ENCODE results near the gene PTBP3. TPM values are rescaled to one million over a fixed set of nuclear protein-coding genes. Genes with fewer than 3 reads are reported as not detected.
A peak's percentile ranks its signal among the peaks of the same experiment; 100 is the strongest.

PTBP3 gene
- total RNA-seq, 1 experiment from 2014 or later, result 172 TPM

DNA sequence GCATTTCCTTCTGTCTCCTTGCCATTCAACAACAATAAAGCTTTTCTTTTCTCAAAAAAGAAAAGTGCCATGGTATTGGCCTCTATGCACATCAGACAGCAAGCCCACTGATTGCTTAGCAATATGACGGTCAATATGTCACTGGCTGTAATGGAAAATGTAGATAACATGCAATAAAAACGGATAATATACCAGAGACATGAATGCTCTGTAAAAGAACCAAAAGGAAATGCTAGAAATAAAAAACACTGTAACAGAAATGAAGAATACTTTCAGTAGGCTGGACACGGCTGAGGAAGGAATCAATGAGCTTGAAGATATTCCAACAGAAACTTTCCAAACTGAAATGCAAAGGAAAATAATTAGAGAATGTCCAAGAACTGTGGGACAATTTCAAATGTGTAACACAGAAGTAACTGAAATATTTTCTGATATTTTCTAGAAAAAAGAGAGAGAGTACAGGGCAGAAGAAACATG is 10.0 kb downstream of the PTBP3 start:
- Mint-ChIP-seq H3K4me1 (ENCODE audit: low read depth, unreplicated experiment) (peaks cover 42% of the 10 kb centered on the region), H3K27me3 (ENCODE audit: insufficient read depth, unreplicated experiment) (no peaks in the 10 kb centered on the region)

DNA sequence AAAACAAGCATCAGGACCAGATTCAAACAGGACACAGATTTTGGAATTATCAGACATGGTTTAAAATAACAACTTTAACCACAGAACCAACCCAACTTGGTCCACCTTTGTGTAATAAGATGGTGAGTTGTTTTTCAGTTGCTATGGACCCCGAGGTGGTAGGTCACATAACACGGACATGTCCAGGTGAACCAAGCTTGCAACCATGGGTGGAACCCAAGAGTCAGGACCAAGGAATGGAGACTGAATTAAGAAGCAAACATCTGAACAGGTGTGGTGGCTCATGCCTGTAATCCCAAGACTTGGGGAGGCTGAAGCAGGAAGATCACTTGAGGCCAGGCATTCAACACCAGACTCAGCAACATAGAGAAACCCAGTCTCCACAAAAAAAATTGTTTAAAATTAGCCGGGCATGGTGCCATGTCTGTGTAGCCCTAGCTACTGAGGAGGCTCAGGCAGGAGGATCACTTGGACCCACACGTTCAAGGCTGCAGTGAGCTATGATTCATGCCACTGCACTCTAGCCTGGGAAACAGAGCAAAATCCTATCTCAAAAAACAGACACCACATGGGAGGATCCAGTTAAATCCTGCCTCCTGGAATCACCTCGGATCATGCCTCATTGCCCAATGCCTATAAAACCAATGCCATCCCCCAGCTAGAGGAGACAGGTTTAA is 10.6 kb downstream of the PTBP3 start:
- ChIA-PET POLR2A (no interaction called here), CTCF (no interaction called here)
- intact Hi-C loops (cut with micrococcal nuclease; ENCODE audit: unreplicated experiment), result no loop called here
- no peak for DNase-seq
- no peak overlapping the region for H3K4me3 ChIP-seq (ENCODE audit: low read depth, low read length)
- Mint-ChIP-seq H3K4me3 (ENCODE audit: unreplicated experiment) (no peak overlapping the region), H3K36me3 (ENCODE audit: insufficient read depth, unreplicated experiment) (peaks cover 25% of the 10 kb centered on the region), H3K27ac (ENCODE audit: unreplicated experiment) (no peak overlapping the region), H3K9me3 (ENCODE audit: unreplicated experiment) (no peaks in the 10 kb centered on the region), H3K4me1 (ENCODE audit: low read depth, unreplicated experiment) (peaks cover 40% of the 10 kb centered on the region), H3K27me3 (ENCODE audit: insufficient read depth, unreplicated experiment) (no peaks in the 10 kb centered on the region)
- H3K27me3 ChIP-seq (replicated peaks; ENCODE audit: control insufficient read depth, insufficient read depth, low read length), result no peaks in the 10 kb centered on the region
- no peaks in the 10 kb centered on the region for H3K9me3 ChIP-seq
- peaks cover 18% of the 10 kb centered on the region for H3K4me1 ChIP-seq
- TF ChIP-seq, protein P1, sequence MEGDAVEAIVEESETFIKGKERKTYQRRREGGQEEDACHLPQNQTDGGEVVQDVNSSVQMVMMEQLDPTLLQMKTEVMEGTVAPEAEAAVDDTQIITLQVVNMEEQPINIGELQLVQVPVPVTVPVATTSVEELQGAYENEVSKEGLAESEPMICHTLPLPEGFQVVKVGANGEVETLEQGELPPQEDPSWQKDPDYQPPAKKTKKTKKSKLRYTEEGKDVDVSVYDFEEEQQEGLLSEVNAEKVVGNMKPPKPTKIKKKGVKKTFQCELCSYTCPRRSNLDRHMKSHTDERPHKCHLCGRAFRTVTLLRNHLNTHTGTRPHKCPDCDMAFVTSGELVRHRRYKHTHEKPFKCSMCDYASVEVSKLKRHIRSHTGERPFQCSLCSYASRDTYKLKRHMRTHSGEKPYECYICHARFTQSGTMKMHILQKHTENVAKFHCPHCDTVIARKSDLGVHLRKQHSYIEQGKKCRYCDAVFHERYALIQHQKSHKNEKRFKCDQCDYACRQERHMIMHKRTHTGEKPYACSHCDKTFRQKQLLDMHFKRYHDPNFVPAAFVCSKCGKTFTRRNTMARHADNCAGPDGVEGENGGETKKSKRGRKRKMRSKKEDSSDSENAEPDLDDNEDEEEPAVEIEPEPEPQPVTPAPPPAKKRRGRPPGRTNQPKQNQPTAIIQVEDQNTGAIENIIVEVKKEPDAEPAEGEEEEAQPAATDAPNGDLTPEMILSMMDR (IDR thresholded peaks at IDR 0.05; ENCODE audit: insufficient read depth in 1 of 2, low read depth in 1 of 2, low read length in 1 of 2, severe bottlenecking in 1 of 2, unreplicated experiment in 1 of 2), result no peak
- no peaks in the 10 kb centered on the region for H3K36me3 ChIP-seq (ENCODE audit: control insufficient read depth, insufficient read depth, low read length)
- BruUV-seq (replicated peaks), result no TSS peak

More for the DNA sequence above, 10.0 kb downstream of the PTBP3 start:
- ChIA-PET CTCF (no interaction called here), POLR2A (no interaction called here)
- Histone ChIP-seq H3K4me3 (ENCODE audit: low read depth, low read length) (no peak overlapping the region), H3K27me3 (replicated peaks; ENCODE audit: control insufficient read depth, insufficient read depth, low read length) (no peaks in the 10 kb centered on the region), H3K36me3 (ENCODE audit: control insufficient read depth, insufficient read depth, low read length) (no peaks in the 10 kb centered on the region), H3K9me3 (no peaks in the 10 kb centered on the region), H3K4me1 (peaks cover 21% of the 10 kb centered on the region)
- H3K9me3 Mint-ChIP-seq (ENCODE audit: unreplicated experiment), result no peaks in the 10 kb centered on the region
- H3K4me3 Mint-ChIP-seq (ENCODE audit: unreplicated experiment), result no peak overlapping the region
- intact Hi-C loops (cut with micrococcal nuclease; ENCODE audit: unreplicated experiment), result no loop called here
- H3K27ac Mint-ChIP-seq (ENCODE audit: unreplicated experiment), result no peak overlapping the region
- no TSS peak for BruUV-seq (replicated peaks)
- TF ChIP-seq, protein P1 (IDR thresholded peaks at IDR 0.05; ENCODE audit: insufficient read depth in 1 of 2, low read depth in 1 of 2, low read length in 1 of 2, severe bottlenecking in 1 of 2, unreplicated experiment in 1 of 2), result no peak
- no peak for DNase-seq
- peaks cover 22% of the 10 kb centered on the region for H3K36me3 Mint-ChIP-seq (ENCODE audit: insufficient read depth, unreplicated experiment)

DNA sequence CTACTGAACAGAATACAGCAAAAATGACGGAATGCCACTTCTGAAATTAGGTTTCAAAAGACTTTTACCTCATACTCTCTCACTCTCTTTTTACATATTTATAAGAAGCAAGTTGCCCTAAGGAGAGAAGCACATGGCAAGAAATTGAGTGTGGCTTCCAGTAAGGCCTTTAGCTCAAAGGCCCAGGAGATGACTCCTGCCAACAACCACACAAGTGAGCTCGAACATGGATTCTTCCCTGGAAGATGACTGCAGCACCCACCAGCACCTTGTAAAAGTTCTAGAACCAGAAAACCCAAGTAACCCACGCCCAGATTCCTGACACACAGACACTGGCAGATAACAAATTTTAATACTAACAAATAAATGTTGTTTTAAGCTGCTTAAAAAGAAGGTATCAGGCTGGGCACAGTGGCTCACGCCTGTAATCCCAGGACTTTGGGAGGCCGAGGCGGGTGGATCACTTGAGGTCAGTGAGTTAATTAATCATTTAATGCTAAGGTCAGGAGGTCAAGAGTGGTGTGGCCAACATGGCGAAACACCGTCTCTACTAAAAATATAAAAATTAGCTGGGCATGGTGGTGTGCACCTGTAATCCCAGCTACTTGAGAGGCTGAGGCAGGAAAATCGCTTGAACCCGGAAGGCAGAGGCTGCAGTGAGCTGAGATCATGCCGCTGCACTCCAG is 17.0 kb downstream of the PTBP3 start:
- Histone ChIP-seq H3K4me1 (peaks cover 34% of the 10 kb centered on the region), H3K4me3 (ENCODE audit: low read depth, low read length) (no peak overlapping the region), H3K27me3 (replicated peaks; ENCODE audit: control insufficient read depth, insufficient read depth, low read length) (no peaks in the 10 kb centered on the region), H3K36me3 (ENCODE audit: control insufficient read depth, insufficient read depth, low read length) (no peaks in the 10 kb centered on the region), H3K9me3 (no peaks in the 10 kb centered on the region)
- H3K4me3 Mint-ChIP-seq (ENCODE audit: unreplicated experiment), result no peak overlapping the region
- TF ChIP-seq, protein P1 (IDR thresholded peaks at IDR 0.05; ENCODE audit: insufficient read depth in 1 of 2, low read depth in 1 of 2, low read length in 1 of 2, severe bottlenecking in 1 of 2, unreplicated experiment in 1 of 2), result no peak
- ChIA-PET POLR2A (no interaction called here), CTCF (interaction anchor here (0.6 to 0.9 kb wide), 2 partner anchors 17 to 98 kb away, joined by 3 read pairs; partner anchors contain the start of gene PTBP3)
- peaks cover 23% of the 10 kb centered on the region for H3K4me1 Mint-ChIP-seq (ENCODE audit: low read depth, unreplicated experiment)
- intact Hi-C loops (cut with micrococcal nuclease; ENCODE audit: unreplicated experiment), result no loop called here
- peaks cover 29% of the 10 kb centered on the region for H3K36me3 Mint-ChIP-seq (ENCODE audit: insufficient read depth, unreplicated experiment)
- no peak for DNase-seq
- H3K27ac Mint-ChIP-seq (ENCODE audit: unreplicated experiment), result peak overlapping the region; percentile 40
- no peaks in the 10 kb centered on the region for H3K27me3 Mint-ChIP-seq (ENCODE audit: insufficient read depth, unreplicated experiment)
- H3K9me3 Mint-ChIP-seq (ENCODE audit: unreplicated experiment), result no peaks in the 10 kb centered on the region
- no TSS peak for BruUV-seq (replicated peaks)
